ENCODE data around the gene POLR2L.
A peak's percentile ranks its signal among the peaks of the same experiment; 100 is the strongest.

Gene POLR2L

DNA sequence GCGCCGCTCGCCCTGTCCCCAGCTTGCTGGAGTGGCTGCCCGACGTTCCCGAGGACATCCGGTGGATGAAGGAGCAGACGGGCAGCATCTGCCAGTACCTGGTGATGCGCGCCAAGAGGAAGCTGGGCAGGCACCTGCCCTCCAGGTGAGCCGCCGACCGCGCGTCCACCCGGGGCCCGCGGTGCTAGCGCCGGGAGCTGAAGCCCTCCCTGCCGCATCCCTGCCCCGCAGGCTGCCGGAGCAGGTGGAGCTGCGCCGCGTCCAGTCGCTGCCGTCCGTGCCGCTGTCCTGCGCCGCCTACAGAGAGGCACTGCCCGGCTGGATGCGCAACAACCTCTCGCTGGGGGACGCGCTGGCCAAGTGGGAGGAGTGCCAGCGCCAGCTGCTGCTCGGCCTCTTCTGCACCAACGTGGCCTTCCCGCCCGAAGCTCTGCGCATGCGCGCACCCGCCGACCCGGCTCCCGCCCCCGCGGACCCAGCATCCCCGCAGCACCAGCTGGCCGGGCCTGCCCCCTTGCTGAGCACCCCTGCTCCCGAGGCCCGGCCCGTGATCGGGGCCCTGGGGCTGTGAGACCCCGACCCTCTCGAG, 17.9 kb downstream of the POLR2L start:
- DNase-seq (ENCODE audit: low read depth): no peak
- H3K4me3 ChIP-seq (ENCODE audit: control insufficient read depth, low read depth, low read length): no peak overlapping the region
- TF ChIP-seq, protein P1, sequence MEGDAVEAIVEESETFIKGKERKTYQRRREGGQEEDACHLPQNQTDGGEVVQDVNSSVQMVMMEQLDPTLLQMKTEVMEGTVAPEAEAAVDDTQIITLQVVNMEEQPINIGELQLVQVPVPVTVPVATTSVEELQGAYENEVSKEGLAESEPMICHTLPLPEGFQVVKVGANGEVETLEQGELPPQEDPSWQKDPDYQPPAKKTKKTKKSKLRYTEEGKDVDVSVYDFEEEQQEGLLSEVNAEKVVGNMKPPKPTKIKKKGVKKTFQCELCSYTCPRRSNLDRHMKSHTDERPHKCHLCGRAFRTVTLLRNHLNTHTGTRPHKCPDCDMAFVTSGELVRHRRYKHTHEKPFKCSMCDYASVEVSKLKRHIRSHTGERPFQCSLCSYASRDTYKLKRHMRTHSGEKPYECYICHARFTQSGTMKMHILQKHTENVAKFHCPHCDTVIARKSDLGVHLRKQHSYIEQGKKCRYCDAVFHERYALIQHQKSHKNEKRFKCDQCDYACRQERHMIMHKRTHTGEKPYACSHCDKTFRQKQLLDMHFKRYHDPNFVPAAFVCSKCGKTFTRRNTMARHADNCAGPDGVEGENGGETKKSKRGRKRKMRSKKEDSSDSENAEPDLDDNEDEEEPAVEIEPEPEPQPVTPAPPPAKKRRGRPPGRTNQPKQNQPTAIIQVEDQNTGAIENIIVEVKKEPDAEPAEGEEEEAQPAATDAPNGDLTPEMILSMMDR (IDR thresholded peaks at IDR 0.05; ENCODE audit: control insufficient read depth, insufficient read depth, low read depth, low read length, missing control alignments): no peak

DNA sequence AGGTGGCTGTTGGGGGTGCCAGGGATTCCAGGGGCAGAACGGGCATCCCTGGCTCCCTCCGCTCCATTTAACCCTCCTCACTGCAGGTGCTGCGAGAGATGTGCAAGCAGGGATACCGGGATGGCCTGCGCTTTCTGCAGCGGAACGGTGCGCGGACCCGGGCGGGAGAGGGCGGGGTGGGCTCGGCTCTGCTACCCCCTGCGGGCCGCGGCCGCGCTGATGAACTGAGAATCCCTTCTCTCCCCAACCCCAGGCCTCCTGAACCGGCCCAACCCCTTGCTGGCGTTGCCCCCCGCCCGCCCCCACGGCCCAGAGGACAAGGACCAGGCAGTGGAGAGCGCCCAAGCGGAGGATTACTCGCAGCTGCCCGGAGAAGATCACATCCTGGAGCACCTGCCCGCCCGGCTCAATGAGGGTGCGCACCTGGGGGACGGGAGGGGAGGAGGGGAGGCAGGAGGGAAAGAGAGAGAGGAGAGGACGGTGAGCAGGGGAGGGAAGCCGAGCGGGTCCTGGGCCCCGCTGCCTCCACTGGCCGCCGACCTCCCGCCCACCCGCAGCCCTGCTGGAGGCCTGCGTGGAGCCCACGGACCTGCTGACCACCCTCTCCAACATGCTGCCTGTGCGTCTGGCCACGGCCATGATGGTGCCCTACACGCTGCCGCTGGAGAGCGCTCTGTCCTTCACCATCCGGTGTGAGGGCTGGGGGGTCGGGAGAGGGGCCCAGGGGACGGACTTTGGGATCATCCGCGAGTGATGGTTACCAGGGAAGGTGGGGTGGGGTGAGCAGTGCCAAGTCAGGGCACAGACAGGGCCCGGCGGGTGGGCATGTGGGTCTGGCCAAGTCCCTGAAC, 18.7 kb downstream of the POLR2L start:
- TF ChIP-seq, protein P1 (IDR thresholded peaks at IDR 0.05; ENCODE audit: control insufficient read depth, insufficient read depth, low read depth, low read length, missing control alignments): no peak
- DNase-seq (ENCODE audit: low read depth): no peak
- H3K4me3 ChIP-seq (ENCODE audit: control insufficient read depth, low read depth, low read length): no peak overlapping the region

DNA sequence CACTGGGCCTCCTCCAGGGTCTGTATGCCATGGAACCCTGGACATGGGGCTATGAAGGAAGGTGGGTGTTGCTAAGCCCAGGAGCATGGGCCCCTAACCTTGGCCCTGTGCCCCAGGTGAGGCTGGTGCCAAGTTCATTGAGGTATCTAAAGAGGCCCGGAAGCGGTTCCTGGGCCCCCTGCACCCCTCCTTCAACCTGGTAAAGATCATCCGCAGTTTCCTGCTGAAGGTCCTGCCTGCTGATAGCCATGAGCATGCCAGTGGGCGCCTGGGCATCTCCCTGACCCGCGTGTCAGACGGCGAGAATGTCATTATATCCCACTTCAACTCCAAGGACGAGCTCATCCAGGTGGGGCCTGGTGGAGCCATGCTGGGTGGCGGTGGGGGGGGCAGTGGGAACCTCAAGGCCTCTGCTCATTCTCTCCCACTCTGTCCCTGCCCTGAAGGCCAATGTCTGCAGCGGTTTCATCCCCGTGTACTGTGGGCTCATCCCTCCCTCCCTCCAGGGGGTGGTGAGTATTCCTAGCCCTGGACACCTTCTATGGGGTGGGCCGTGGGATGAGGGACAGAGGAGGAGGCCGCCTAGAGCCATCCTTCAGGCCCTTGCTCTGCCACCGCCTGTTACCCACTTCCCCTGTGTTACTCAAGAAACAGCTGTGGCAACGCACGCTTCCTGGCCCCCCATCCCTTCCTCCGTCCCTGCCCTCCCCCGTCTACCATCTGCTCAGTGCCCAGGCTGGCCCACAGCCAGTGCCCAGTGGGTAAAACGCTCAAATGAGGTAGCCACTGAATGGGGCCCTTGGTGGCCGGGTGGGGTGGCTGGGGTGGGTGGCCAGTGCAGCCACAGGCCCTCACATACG, 20.6 kb downstream of the POLR2L start:
- TF ChIP-seq, protein P1 (IDR thresholded peaks at IDR 0.05; ENCODE audit: control insufficient read depth, insufficient read depth, low read depth, low read length, missing control alignments): no peak
- DNase-seq (ENCODE audit: low read depth): no peak
- peak overlapping the region; percentile 81 for H3K4me3 ChIP-seq (ENCODE audit: control insufficient read depth, low read depth, low read length)

DNA sequence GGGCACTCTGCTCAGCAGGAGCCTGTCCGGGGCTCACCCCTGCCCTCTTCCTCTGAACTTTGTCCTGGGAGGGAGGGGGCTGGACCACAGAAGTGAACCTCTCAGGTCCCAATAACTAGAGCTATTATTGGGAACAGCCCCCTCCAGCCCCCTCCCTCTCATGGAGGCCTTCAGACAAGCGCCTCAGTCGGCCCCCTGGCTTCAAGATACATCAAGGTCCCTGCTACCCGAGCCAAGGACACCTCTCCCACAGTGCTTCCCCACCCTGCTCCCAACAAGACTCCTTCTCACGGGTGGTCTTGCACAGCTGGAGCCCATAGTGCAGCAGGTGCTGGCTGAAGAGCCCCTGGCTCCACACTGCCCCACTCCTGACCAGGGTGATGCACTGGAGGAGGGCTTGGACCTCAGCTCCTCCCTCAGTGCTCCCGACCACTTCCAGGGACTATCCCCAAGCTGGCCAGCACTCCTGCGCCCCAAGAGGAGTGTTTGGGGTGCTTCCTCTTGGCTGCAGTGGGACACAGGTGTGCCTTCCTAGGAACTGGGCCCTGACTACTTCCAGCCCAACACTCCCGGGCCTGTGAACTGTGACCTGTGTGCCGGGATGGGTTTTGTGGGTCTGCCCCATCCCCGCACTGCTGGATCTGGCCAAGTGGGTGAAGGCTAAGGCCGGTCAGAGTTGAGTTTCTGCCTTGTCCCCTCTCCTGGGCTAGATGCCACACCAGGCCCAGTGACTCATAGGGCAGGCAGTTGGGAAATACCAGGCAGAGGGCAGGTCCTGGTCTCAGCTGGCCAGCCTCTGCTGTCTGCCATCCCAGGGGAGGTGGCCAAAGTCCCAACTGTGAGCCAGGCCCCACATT, 21.4 kb downstream of the POLR2L start:
- no peak for DNase-seq (ENCODE audit: low read depth)
- TF ChIP-seq, protein P1 (IDR thresholded peaks at IDR 0.05; ENCODE audit: control insufficient read depth, insufficient read depth, low read depth, low read length, missing control alignments): no peak
- H3K4me3 ChIP-seq (ENCODE audit: control insufficient read depth, low read depth, low read length): peak overlapping the region; percentile 81

DNA sequence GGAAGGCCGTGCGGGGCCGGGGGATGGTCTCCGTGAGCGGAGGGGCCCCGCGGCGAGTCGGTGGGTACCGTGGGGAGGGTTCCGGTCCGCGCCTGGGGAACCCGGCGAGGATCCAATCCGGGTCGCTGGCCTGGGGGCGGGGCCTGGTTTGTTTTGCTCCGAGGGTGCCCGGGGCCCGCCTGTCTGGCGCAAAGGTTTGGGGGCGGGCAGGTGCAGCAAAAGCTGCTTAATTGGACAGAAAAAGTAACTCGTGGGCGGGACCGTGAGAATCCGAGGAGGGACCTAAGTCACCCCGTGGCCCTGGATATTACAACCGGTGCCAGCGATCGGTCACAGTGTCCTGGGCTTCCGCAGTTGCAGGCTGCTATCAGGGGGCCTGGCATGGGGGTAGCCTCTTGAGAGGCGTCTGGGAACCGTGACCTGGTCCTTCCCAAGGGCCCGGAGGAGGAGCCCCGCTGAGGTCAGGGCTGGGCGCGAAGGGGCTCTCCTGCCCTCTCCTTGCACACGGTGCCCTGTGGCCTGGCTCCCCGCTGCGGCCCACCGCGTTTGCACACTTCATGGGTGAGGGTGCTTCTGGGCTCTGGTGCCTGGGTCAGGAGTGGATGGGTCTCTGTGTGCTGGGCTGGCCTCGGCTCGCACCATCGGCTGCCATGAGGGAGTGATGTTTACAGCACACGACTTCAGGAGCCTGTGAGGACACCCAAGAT, 22.2 kb downstream of the POLR2L start:
- TF ChIP-seq, protein P1 (IDR thresholded peaks at IDR 0.05; ENCODE audit: control insufficient read depth, insufficient read depth, low read depth, low read length, missing control alignments): no peak

More for the DNA sequence above, 22.2 kb downstream of the POLR2L start:
- DNase-seq (ENCODE audit: low read depth): no peak
- peak overlapping the region; percentile 81 for H3K4me3 ChIP-seq (ENCODE audit: control insufficient read depth, low read depth, low read length)

Data from AG09309 (cell line).